ENCODE data around the gene PARL.
A peak's percentile ranks its signal among the peaks of the same experiment; 100 is the strongest.
"Not testable (repeated sequence)": the region's sequence is repeated elsewhere in the genome, so short reads cannot be mapped to it uniquely, and the experiment has no call there.

Gene PARL

DNA sequence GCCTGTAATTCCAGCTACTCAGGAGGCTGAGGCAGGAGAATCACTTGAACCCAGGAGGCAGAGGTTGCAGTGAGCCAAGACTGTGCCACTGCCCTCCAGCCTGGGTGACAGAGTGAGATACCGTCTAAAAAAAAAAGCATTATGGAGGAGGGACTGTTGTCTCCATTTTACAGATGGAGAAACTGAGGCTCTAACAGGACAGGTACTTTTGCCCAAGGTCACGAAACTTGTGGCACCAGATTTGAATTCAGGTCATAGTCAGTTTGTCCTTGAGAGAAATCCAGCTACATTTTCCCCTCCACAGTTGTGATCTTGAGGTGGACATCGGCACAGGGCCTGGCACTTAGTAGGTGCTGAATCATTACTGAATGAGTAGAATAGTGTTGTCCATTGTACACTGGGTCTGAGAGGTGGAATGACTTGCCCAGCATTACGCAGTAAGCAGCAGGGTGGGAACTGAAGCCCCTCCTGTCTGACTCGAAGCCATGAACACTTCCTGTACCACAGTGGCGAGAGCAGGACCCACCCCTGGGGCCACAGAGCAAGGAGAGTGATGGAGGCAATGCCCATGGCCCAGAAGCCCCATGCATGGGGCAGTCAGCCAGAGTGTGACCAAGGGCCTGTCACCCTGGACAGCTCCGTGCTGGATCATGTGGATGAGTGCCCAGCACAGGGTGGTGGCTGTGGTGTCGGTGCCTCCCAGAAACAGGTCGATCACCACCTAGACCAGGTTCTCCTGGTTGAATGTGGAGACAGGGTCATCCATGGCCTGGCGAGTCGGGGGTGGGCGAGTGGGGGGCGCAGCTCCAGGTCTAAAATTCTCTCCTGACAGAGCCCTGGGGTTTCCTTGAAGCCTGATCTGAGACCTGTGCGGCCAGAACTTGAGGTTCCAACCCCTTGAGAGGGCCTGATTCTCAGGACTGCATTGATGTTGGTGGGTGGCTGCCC is 20.4 kb upstream of the PARL start:
- no peak for FAIRE-seq

DNA sequence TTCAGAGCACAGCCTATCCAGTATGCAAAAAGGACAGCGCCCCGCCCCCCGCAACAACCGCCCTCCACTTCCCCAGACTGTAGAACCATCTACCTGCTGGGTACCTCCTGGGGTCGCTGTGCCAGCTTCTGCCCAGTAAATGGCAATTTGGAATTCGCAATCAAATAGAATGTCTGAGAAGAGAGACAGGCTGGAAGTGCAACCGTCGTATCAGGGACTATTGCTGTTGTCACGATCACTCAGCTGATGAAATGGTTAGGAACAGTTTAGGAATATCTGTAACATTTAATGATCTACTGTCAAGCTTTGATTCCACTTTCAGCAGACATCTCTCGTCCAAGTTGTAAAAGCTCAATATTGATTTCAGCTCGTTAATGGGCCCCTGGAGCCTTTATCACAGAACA is 13.3 kb upstream of the PARL start:
- no peak for FAIRE-seq

DNA sequence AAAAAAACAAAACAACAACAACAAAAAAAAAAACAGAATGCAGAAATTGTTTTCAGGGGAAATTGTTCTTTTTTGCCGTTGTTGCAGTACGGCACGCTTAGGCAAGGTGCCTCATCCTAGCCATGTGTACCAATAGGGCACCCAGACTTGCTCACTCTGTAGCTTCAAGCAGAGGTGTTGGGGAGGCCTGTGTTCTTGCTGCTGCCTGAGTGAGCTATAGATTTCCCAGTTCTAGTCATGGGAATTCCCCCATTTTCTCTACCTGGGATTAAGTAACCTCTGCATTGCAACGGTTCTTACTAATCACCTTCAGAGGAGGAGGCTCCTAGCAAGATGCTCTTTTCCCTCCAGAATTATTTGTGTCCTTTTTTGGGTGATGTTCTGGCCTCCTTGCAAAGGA is 12.9 kb upstream of the PARL start:
- no peak for FAIRE-seq

DNA sequence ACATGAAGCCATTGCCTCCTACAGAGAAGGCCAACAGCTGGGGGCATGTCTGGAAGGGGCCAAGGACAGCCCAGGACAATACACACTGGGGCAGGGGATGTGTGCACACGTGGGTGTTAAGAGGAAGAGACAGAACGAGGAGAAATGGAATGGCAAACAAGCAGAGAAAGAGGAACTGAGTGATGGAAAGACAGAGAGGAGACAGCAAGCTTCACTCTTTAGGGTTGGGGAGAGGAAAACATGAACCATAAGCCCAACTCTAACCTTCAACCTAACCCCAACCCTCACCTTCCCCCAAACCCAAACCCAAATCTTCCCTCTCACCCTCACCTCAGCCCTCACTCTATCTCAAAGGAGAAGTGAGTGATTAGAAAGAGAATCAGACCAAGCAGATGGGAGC is 11.9 kb upstream of the PARL start:
- no peak for FAIRE-seq

DNA sequence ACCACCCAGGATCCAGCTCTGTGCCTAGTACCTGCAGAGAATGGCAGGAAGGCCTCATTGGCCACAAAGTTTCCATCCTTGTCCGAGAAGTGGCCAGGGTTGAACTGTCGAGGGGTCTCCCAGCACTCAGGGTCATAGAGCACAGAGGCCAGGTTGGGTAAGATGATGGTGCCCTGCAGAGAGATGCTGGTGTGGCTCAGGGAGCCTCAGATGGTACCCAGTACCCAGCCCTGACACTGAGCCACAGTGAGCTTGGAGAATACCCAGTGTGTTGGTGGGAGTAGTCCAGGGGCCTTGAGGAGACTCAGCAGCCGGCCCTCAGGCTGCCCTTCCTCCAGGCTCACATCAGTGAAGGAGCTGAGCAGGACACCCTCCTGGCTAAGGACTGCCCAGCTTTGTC is 11.5 kb upstream of the PARL start:
- FAIRE-seq, result no peak

DNA sequence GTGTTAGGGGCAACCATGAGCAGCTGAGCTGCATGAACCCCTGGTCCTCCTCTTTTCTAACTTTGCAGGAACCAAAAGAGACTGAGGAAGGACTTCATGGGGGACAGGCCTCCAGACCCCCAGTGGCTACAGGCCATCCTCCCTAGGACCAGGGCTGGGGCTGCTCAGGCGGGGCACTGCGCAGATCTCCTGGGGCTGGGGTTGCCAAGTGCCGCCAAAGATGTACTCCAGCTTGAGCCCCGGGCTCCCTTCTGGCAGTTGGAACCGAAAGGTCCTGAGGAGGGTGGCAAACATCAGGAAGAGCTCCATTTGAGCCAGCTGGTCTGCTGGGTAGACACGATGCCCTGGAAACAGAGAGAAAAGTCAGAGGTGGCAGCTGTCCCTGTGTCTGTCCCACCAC is 11.1 kb upstream of the PARL start:
- FAIRE-seq, result no peak

DNA sequence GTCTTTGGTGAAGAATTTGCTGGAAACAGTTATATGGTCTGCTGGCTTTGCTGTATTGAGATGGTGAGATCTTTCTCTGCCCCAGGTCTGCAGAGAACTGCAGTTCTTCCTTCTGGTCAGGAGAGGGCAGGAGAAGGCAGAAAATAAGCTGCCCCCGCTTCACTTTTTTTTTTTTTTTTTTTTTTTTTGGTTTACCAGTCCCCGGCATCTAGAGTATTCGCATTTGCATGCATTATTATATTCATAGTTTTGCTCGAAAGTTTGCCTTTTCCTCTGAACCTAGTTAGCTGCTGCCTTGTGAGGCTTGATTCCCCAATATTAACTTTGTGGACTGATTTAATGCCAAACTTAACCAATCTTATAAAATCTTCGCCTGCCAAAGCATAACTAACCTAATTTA is 10.6 kb upstream of the PARL start:
- FAIRE-seq, result peak; percentile 95

DNA sequence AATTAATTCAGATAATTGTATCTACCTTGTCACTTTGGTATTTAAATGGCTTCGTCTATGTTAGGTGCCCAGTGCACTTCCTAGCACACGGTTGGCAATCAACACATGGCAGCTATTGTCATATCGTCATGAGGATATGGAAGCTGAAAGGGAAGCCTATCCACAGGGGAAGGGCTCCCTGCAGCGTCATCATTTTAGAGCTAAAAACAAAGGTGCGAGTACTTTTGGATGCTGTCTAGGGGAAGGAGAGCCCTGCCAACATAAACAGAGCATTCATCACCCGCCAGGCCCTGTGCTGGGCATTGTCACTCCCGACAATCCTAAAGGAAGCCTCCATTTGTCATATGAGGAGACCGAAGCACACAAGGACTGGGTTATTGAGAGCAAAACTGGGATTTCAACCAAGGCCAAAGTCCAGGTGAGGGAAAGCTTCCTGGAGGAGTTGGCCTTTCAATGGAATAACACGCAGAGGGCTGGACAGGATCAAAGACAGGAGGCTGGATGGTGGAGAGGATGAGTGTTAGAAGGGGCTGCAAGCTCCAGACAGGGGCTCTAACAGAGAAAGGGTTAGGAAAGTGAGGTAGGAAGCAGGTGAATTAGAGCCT is 8.0 kb upstream of the PARL start:
- no peak for FAIRE-seq

DNA sequence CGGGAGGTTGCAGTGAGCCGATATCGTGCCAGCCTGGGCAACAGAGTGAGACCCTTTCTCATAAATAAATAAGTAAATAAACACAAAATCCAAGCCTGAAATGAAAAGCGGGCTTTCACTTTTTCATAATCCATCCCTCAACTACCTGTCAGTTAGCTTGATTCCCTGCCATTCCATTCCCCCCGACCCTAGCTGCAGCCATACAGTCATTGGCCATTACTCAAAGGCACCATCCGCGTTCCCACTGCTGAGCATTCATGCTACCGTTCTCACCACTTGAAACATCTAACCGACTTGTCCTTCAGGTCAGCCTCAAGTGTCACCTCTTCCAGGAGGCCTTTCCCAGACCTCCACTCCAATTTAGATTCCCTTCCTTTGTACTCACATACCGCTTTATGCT is 1.1 kb upstream of the PARL start:
- no peak for FAIRE-seq

DNA sequence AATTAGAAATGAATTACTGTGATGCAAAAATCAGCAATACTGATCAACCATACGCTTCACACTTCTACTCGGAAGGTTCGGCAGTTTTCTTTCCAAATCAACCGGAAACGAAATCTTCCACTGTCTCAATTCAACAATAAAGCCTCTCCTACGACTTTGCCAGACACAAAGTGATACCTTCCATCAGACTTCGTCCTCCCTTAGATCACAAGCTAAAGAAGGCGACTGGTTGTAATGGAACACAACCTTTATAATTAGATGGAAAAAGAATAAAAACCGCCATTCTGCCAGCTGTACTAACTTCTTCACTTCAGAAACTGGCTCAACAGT is 618 bp downstream of the PARL start:
- no peak for FAIRE-seq

DNA sequence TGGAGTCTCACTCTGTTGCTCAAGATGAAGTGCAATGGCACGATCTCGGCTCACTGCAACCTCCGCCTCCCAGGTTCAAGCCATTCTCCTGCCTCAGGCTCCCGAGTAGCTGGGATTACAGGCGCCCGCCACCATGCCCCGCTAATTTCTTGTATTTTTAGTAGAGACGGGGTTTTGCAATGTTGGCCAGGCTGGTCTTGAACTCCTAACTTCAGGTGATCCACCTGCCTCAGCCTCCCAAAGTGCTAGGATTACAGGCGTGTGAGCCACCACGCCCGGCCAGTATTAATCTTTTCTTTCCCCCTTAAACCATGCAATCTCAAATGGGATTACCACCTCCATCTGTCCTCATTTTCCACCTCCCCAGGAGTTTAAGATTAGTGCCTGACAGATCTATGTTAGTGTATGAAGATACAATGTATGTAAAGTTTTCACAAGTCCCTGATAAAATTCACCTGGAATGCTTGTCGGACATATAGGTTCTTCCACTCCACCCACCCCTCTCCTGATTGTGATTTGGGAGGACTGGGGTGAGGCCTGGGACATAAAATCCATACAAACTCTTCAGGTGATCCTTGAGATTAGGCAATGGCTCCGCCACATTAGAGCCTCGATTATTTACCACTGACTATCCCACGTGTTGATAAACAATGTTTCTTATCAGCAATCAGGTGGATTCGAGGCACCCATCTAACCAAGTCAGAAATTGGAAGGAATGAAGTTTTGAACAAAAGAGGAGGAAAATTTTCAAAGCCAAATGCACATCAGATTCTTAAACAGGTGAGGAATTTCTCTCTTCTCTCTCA is 1.2 kb downstream of the PARL start:
- no peak for FAIRE-seq

DNA sequence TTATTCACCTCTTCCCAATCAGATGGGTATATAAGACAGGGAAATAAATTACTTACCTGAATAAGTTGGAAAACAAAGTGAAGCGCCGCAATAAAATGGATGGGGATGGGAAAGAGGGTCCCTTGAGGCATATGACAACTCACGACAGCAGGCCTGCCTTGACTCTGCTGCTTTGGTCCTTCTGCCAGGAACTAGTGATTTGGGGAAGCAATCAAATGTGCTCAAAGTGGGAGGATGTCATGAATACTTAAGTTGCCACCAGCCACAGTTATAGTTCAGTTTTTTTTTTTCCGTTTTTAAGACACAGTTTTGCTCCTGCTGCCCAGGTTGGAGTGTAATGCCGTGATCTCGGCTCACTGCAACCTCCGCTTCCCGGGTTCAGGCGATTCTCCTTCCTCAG is 4.6 kb downstream of the PARL start:
- FAIRE-seq, result no peak

DNA sequence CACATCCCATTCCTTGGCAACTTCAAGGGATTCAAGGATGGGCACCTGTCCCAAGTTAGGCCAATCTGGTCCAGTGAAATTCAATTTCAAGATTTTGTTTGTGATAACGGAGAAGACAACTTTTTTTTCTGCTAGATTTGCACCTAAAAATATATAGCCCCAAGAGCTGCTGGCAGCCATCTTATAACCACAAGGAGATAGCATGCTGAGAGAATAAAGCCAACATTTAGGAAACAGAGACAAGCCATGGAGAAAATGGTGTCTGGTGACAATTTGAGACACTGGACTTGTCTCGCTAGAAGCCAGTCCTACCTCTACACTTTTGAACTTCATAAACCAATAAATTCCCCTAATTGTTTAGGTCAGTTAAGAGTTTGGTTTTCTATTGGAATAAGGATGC is 5.4 kb downstream of the PARL start:
- FAIRE-seq, result no peak

DNA sequence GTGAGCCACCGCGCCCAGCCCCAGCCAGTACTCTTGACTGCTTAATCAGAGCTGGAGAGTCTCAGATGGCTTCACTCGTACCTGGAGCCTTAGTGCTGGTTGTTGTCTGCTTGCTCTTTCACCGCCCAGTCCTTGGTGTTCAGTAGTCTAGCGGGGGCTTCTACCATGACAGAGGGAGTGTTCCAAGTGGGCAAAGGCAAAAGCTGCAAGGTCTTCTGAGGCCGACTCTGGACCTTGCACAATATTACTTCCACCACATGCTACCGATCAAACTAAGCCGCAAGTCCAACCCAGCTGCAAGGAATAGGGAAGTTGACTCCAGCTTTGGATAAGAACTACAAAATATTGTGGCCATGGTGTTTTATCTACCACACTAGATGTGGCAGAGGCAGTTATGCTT is 6.6 kb downstream of the PARL start:
- no peak for FAIRE-seq

DNA sequence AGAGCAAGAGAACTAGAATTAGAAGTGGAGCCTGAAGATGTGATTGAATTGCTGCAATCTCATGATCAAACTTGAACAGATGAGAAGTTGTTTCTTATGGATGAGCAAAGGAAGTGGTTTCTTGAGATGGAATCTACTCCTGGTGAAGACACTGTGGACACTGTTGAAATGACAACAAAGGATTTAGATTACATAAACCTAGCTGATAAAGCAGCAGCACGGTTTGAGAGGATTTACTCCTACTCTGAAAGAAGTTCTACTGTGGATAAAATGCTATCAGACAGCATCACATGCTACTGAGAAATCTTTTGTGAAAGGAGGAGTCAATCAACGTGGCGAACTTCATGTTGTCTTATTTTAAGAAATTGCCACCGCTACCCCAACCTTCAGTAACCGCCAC is 7.5 kb downstream of the PARL start:
- not testable (repeated sequence) for FAIRE-seq

DNA sequence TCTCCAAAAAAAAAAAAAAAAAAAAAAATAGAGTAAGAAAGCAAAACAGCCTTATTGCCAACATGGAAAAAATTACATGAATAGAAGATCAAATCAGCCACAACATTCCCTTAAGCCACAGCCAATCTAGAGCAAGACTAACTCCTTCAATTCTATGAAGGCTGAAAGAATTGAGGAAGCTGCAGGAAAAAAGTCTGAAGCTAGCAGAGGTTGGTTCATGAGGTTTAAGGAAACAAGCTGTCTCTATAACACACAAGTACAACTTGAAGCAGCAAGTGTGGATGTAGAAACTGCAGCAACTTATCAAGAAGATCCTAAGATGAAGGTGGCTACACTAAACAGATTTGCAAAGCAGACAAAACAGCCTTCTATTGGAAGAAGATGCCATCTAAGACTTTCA is 9.3 kb downstream of the PARL start:
- no peak for FAIRE-seq

DNA sequence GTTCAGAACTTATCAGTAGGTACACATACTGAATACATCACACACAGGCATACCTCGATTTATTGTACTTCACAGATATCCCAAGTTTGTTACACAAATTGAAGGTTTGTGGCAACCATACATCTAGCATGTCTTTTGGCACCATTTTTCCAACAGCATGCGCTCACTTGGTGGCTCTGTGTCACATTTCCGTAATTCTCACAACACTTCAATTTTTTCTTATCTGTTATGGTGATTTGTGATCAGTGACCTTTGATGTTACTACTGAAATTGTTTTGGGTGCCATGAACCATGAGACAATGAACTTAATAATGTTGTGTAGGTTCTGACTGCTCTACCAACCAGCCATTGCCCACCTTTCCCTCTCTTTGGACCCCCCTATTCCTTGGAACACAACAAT is 10.8 kb downstream of the PARL start:
- no peak for FAIRE-seq

DNA sequence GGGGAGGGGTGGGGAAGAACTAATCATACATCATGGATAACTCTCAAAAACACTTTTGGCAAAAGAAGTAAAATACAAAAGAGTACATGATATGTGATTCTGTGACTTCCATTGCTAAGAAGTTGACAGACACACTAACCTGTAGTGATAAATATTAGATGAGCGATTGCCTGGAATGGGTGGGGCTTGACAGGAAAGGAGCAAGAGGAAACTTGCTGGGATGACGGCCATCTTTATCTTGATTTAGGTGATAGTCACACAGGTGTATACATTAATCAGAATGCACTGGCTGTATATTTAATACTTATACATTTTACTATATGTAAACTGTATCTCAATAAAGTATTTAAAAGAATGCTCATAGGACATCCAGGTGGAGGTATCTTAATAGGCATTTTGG is 13.1 kb downstream of the PARL start:
- FAIRE-seq, result no peak

DNA sequence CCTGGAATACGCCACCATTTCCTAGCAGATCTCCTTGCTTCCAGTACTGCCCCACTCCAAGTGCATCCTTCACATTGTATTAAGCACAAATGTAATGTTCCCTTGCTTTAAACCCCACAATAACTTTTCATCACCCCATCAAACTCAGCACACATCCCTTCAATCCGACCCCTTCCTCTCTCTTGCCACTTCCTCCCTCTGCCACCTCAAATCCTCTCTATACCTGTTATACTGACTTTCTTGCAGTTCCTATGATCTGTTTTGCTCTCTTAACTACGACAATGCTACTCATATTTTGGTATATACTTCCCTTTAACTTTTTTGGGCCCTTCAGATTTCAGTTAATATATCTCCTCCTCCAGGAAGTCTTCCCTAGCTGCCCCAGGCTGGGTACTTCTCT is 14.1 kb downstream of the PARL start:
- FAIRE-seq, result no peak

DNA sequence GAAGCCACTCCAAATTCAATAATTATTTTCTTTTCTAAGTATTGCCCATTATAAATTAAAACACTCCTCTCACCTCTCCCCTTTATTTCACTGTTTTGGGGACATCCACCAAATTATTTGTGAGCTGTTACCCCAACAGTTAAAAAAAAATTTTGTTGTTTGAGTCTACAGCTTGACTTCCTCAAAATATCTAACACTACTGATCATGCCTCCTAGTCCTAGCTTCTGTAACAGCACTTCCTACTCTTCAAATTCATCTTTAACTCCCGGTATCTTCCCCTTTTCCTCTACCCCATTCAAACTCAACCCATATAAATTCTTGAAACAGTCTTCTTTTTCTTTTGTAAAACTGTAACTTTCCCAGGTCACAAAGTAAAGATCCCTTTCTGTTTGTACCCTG is 15.9 kb downstream of the PARL start:
- no peak for FAIRE-seq

DNA sequence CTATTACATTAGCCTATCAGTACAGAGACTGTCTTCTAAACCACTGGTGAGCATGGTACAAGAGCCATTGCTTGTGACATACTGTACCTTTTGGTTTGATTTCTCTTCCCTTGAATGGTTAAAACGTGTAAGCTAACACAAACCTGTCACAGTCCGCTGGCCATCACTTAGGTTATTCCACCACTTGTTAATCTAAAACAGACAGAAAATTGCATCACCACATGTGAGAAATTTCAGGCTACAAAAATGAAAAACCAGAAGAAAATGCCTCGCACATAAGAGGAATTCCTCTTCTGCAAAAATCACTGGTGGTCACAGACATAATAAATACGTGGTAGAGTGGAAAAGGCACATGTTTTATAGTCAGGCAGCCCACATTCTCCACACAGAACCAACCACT is 22.1 kb downstream of the PARL start:
- FAIRE-seq, result no peak

DNA sequence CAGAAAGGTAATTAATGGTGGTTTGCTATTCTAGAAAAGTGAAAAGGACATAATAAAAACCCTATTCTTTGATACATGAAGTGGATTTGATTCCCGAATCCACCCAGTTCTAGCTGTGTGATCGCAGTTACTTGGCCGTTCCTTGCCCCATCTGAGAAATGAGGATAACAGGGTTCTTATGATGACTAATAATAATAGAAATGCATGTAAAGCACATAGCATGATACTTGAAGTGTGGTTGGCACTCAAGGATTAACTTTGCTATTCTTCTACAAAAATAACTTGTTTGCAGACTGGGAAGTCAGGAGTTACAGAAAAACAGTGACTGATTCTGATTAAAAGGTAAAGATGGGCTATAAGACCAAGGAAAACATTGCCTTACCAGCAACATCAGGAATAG is 26.8 kb downstream of the PARL start:
- FAIRE-seq, result no peak

DNA sequence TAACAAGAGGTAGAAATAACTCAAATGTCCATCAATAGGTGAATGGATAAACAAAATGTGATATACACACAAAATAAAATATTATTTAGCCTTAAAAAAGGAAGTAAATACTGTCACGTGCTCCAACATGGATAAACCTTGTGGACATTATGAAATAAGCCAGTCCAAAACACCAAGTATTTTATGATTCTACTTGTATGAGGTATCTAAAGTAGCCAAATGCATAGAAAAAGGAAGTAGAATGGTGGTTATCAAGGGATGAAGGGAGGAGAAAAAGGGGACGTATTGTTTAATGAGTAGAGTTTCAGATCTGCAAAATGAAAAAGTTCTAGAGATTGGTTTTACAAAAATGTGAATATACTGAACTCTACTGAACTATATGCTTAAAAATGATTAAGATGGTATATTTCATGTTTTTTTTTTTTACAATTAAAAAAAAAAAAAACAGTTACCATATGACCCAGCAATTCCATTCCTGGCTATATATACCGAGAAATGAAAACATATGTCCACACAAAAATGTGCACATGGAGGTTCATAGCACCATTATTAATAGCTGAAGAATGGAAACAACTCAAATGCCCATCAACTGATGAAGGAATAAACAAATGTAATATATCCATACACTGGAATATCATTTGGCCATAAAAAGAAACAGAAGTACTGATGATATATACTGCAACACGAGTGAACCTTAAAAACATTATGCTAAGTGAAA is 30.2 kb downstream of the PARL start:
- FAIRE-seq, result no peak

Data from G401.6 (cell line).